ENCODE data around the gene HCRTR1. TPM values are rescaled to one million over a fixed set of nuclear protein-coding genes. Genes with fewer than 3 reads are reported as not detected.

HCRTR1 gene
- total and polyA plus RNA-seq, 5 donors from 2014 or later: not detected

- H3K9me3 Mint-ChIP-seq: peaks cover 0 to 2% (median 0%) of the 10 kb centered on the region in 7 donors
- no peak for ATAC-seq (ENCODE audit: low read depth in 2 of 2)
- Histone ChIP-seq H3K4me1 (ENCODE audit: control insufficient read depth, insufficient read depth, low read length, poor library complexity, severe bottlenecking) (no peaks in the 10 kb centered on the region), H3K36me3 (ENCODE audit: control insufficient read depth, insufficient read depth, low read length) (peaks cover 13% of the 10 kb centered on the region), H3K27ac (ENCODE audit: insufficient read depth, low read length, poor library complexity, severe bottlenecking) (no peak overlapping the region), H3K4me3 (ENCODE audit: low read depth, low read length) (no peak overlapping the region), H3K9me3 (ENCODE audit: control insufficient read depth in 2 of 2, low read length in 2 of 2) (no peaks in the 10 kb centered on the region), H3K27me3 (ENCODE audit: control insufficient read depth, insufficient read depth, low read length) (peaks cover 4% of the 10 kb centered on the region)
- H3K36me3 Mint-ChIP-seq: peaks cover 21% of the 10 kb centered on the region
- no peak for DNase-seq
- H3K27me3 Mint-ChIP-seq: no peaks in the 10 kb centered on the region
- peak overlapping the region in 1 of 3 donors; percentile 85 for H3K27ac Mint-ChIP-seq
- H3K4me1 Mint-ChIP-seq: peaks cover under 1 to 9% (median 5%) of the 10 kb centered on the region in 4 donors
- H3K4me3 Mint-ChIP-seq: no peak overlapping the region
These were observed 6.8 kb downstream of the HCRTR1 start for GRCh38 chr1:31624309-31624708.

- Mint-ChIP-seq H3K36me3 (peaks cover 25% of the 10 kb centered on the region), H3K27ac (peak overlapping the region in 1 of 3 donors; percentile 85), H3K4me1 (peaks cover 0 to 9% (median 5%) of the 10 kb centered on the region in 4 donors), H3K4me3 (no peak overlapping the region), H3K9me3 (peaks cover 0 to 2% (median 0%) of the 10 kb centered on the region in 7 donors), H3K27me3 (no peaks in the 10 kb centered on the region)
- DNase-seq (no peak), ATAC-seq (ENCODE audit: low read depth in 2 of 2) (no peak)
- no peak overlapping the region for H3K4me3 ChIP-seq (ENCODE audit: low read depth, low read length)
- H3K27ac ChIP-seq (ENCODE audit: insufficient read depth, low read length, poor library complexity, severe bottlenecking): no peak overlapping the region
- H3K36me3 ChIP-seq (ENCODE audit: control insufficient read depth, insufficient read depth, low read length): peaks cover 19% of the 10 kb centered on the region
- no peaks in the 10 kb centered on the region for H3K4me1 ChIP-seq (ENCODE audit: control insufficient read depth, insufficient read depth, low read length, poor library complexity, severe bottlenecking)
- no peaks in the 10 kb centered on the region for H3K27me3 ChIP-seq (ENCODE audit: control insufficient read depth, insufficient read depth, low read length)
- no peaks in the 10 kb centered on the region for H3K9me3 ChIP-seq (ENCODE audit: control insufficient read depth in 2 of 2, low read length in 2 of 2)
These were observed 7.4 kb downstream of the HCRTR1 start for GRCh38 chr1:31624731-31625514.

- H3K27ac Mint-ChIP-seq: no peak overlapping the region
These were observed 8.2 kb downstream of the HCRTR1 start for GRCh38 chr1:31625561-31626222.

GRCh38 chr1:31626223-31627207 is 9.0 kb downstream of the HCRTR1 start:
- Mint-ChIP-seq H3K27ac (peak overlapping the region in 1 of 3 donors; percentile 43), H3K9me3 (peaks cover 0 to 2% (median 0%) of the 10 kb centered on the region in 7 donors), H3K4me3 (no peak overlapping the region), H3K4me1 (peaks cover 0 to 9% (median 5%) of the 10 kb centered on the region in 4 donors), H3K36me3 (peaks cover 30% of the 10 kb centered on the region), H3K27me3 (no peaks in the 10 kb centered on the region)
- ATAC-seq (ENCODE audit: low read depth in 2 of 2) (no peak), DNase-seq (no peak)
- Histone ChIP-seq H3K4me1 (ENCODE audit: control insufficient read depth, insufficient read depth, low read length, poor library complexity, severe bottlenecking) (no peaks in the 10 kb centered on the region), H3K27ac (ENCODE audit: insufficient read depth, low read length, poor library complexity, severe bottlenecking) (no peak overlapping the region), H3K36me3 (ENCODE audit: control insufficient read depth, insufficient read depth, low read length) (peaks cover 34% of the 10 kb centered on the region), H3K4me3 (ENCODE audit: low read depth, low read length) (no peak overlapping the region), H3K27me3 (ENCODE audit: control insufficient read depth, insufficient read depth, low read length) (no peaks in the 10 kb centered on the region), H3K9me3 (ENCODE audit: control insufficient read depth in 2 of 2, low read length in 2 of 2) (no peaks in the 10 kb centered on the region)

More at GRCh38 chr1:31625561-31626222, 8.2 kb downstream of the HCRTR1 start:
- Mint-ChIP-seq H3K9me3 (peaks cover 0 to 2% (median 0%) of the 10 kb centered on the region in 7 donors), H3K27me3 (no peaks in the 10 kb centered on the region), H3K4me1 (peaks cover 0 to 9% (median 5%) of the 10 kb centered on the region in 4 donors), H3K36me3 (peaks cover 30% of the 10 kb centered on the region), H3K4me3 (no peak overlapping the region)
- no peak for ATAC-seq (ENCODE audit: low read depth in 2 of 2)
- Histone ChIP-seq H3K27me3 (ENCODE audit: control insufficient read depth, insufficient read depth, low read length) (no peaks in the 10 kb centered on the region), H3K27ac (ENCODE audit: insufficient read depth, low read length, poor library complexity, severe bottlenecking) (no peak overlapping the region), H3K4me1 (ENCODE audit: control insufficient read depth, insufficient read depth, low read length, poor library complexity, severe bottlenecking) (no peaks in the 10 kb centered on the region), H3K4me3 (ENCODE audit: low read depth, low read length) (no peak overlapping the region), H3K9me3 (ENCODE audit: control insufficient read depth in 2 of 2, low read length in 2 of 2) (no peaks in the 10 kb centered on the region), H3K36me3 (ENCODE audit: control insufficient read depth, insufficient read depth, low read length) (peaks cover 26% of the 10 kb centered on the region)
- DNase-seq: no peak

- ATAC-seq (ENCODE audit: low read depth in 2 of 2): no peak
- DNase-seq: no peak
- Histone ChIP-seq H3K27ac (ENCODE audit: insufficient read depth, low read length, poor library complexity, severe bottlenecking) (no peak overlapping the region), H3K9me3 (ENCODE audit: control insufficient read depth in 2 of 2, low read length in 2 of 2) (no peaks in the 10 kb centered on the region), H3K36me3 (ENCODE audit: control insufficient read depth, insufficient read depth, low read length) (peaks cover 43% of the 10 kb centered on the region), H3K4me1 (ENCODE audit: control insufficient read depth, insufficient read depth, low read length, poor library complexity, severe bottlenecking) (no peaks in the 10 kb centered on the region), H3K4me3 (ENCODE audit: low read depth, low read length) (no peak overlapping the region), H3K27me3 (ENCODE audit: control insufficient read depth, insufficient read depth, low read length) (no peaks in the 10 kb centered on the region)
- H3K27ac Mint-ChIP-seq: no peak overlapping the region
- no peak overlapping the region for H3K4me3 Mint-ChIP-seq
- H3K27me3 Mint-ChIP-seq: no peaks in the 10 kb centered on the region
- peaks cover 0 to 2% (median 0%) of the 10 kb centered on the region in 7 donors for H3K9me3 Mint-ChIP-seq
- H3K36me3 Mint-ChIP-seq: peaks cover 30% of the 10 kb centered on the region
- H3K4me1 Mint-ChIP-seq: peaks cover 0 to 9% (median 5%) of the 10 kb centered on the region in 4 donors
These were observed 9.9 kb downstream of the HCRTR1 start for GRCh38 chr1:31627301-31627929.

GRCh38 chr1:31627930-31628559 is 10.6 kb downstream of the HCRTR1 start:
- DNase-seq (no peak), ATAC-seq (ENCODE audit: low read depth in 2 of 2) (no peak)
- Mint-ChIP-seq H3K36me3 (peaks cover 30% of the 10 kb centered on the region), H3K4me3 (no peak overlapping the region), H3K4me1 (peaks cover 0 to 9% (median 5%) of the 10 kb centered on the region in 4 donors), H3K27me3 (no peaks in the 10 kb centered on the region), H3K9me3 (peaks cover 0 to 2% (median 0%) of the 10 kb centered on the region in 7 donors), H3K27ac (no peak overlapping the region)
- Histone ChIP-seq H3K4me1 (ENCODE audit: control insufficient read depth, insufficient read depth, low read length, poor library complexity, severe bottlenecking) (no peaks in the 10 kb centered on the region), H3K36me3 (ENCODE audit: control insufficient read depth, insufficient read depth, low read length) (peaks cover 49% of the 10 kb centered on the region), H3K4me3 (ENCODE audit: low read depth, low read length) (no peak overlapping the region), H3K9me3 (ENCODE audit: control insufficient read depth in 2 of 2, low read length in 2 of 2) (no peaks in the 10 kb centered on the region), H3K27ac (ENCODE audit: insufficient read depth, low read length, poor library complexity, severe bottlenecking) (no peak overlapping the region), H3K27me3 (ENCODE audit: control insufficient read depth, insufficient read depth, low read length) (no peaks in the 10 kb centered on the region)

Data from CD4-positive, CD25-positive, alpha-beta regulatory T cell (primary cell).